Fibroblast of pulmonary artery (primary cell): ENCODE data around the gene SCN2B.

Experiments used
- DNase-seq: peaks from one replicate; pipeline ENCODE4 v3.0.0-alpha.2; 2010; ENCODE audit warnings: low read depth
- H3K4me3 ChIP-seq: replicated peaks from 2 replicates; pipeline ENCODE4 v1.5.1; 2011; ENCODE audit warnings: low read depth, mild to moderate bottlenecking, control low read depth, low read length, moderate library complexity
- CTCF ChIP-seq: IDR thresholded peaks from 2 replicates; pipeline ENCODE4 v1.5.1; 2011; ENCODE audit warnings: mild to moderate bottlenecking, control low read depth, low read length, inconsistent platforms; ENCODE audit errors: missing control alignments

Gene SCN2B

DNA sequence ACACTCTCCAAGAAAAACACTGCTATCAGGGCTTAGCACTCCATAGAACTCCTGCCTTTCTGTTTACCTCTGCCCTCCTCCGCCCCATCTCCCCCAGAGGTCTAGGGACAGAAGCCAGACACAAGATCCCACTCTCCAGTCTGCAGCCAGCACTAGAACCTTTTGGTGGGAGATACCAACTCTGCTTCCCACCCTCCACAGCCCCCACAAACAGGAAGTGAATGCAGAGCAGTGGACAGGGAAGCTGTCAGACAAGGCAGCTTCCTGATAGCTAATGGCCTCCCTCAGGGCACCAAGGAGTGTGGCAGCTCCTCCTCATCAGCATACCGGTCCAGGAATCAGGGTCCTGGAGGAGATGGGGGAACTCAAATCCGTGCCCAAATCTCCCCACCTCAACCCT lies 28.9 kb downstream of the SCN2B start:
- DNase-seq = no peak
- no peak for TF ChIP-seq CTCF
- H3K4me3 ChIP-seq = no peak overlapping the region

DNA sequence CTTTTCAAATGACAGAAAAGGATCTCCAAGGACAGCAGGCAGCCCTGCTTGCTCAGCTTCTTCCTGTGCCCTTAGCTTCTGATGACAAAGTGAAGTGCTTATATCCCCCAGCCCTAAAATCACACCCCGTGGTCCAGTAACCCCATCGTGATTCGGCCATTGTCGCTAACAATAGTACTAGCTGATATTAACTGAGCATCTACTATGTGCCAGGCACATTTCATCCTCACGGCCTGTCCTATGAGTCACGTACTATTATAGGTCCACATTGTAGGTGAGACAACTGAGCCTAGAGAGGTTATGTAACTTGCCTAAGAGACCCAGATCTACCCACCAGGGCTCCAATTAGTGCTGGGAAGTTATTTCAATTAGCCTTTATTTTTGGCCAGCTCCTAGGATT lies 29.9 kb downstream of the SCN2B start:
- no peak overlapping the region for H3K4me3 ChIP-seq
- DNase-seq = no peak
- TF ChIP-seq CTCF = no peak

DNA sequence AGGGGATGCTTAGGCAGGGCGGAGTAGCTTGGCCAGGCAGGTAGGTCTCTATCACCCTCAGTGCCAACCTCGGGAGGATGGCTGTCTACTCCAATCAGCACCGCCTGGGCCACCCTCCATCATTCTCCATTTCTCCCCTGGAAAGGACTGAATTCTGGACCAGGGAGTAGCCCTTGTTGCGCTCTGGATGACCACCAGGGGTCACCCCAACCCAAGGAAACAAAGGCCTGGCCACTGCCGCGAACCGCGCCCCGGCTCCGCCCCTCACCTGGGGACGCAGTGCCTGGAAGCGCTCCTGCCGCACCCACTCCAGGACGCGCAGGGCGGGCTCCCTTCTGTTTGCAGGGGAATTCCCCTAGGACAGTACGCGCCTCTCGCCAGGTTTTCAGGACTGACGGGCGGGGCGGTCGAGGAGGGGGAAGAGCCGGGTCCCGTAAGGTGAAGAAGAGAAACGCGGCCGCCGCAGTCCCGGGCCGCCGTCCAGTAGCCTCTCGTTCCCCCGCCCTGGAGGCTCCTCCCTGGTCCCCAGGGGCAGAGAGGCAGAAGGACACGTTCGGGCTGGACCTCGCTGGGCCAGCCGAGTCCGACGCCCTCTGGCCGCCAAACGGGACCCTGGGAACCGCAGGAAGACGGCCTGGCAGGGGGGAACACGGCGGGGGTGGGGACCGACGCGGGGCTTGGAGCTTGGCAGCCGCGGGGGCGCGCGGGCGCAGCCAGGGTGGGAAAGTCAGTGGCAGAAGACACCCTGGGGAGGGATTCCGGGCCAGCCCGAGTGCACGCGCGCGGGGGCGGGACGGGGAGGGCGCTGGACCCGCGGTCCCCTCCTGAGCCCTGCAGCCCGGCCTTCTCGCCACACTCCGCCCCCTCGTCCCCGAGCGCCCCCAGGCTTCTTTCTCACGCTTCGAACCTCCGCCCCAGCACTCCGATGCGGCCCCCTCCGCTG lies 30.9 kb downstream of the SCN2B start:
- peak overlapping the region; percentile 55 for H3K4me3 ChIP-seq
- peak; percentile 63 for DNase-seq
- TF ChIP-seq CTCF = peak; percentile 86

GRCh38 chr11:118144301-118145268 lies 31.9 kb downstream of the SCN2B start:
- no peak overlapping the region for H3K4me3 ChIP-seq
- no peak for TF ChIP-seq CTCF
- DNase-seq = no peak

DNA sequence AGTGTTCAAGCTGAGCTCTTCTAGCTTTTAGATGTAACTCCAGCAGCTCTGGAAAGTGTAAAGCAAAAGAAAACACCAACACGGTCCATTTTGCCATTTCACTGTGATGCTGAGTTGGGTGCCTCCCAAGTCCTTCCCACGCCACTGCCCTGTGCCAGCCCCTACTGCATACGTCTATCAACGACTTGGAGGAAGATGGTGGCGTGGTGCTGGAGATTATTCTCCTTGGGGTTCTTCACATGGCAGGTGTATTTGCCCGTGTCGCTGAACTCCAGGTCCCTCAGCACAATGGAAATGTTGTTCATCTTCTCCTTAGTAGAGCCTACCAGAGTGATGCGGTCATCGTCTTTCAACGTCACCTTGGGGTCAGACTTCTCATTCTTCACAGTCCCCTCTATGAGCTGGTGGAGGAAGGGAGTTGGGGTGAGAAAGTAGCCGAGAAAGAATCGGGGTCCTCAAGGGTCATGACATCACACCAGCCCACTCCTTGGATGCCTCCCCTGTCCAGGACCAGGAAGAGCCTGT lies 32.7 kb downstream of the SCN2B start:
- H3K4me3 ChIP-seq = no peak overlapping the region
- DNase-seq = no peak
- TF ChIP-seq CTCF = no peak

DNA sequence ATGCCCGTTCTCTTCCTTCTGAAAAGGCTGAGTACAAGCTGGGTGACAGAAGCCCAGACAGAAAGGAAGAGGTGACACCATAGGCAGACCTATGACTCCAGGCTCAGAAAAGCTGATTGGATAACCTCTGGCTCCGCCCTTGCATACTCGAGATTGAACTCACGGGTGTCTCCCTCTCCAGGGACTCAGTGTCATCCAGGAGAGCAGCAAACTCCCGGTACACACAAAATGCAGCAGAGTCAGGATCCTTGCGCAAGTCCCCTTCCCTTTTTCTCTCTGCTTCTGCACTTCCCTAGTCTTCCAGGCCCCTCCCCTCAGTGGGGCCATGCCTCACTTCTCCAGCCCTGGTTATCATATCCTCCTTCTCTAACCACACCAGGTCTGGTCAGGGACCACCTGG lies 33.6 kb downstream of the SCN2B start:
- H3K4me3 ChIP-seq = no peak overlapping the region
- TF ChIP-seq CTCF = no peak
- DNase-seq = no peak
